NCI-H2081 treated with DMSO at 0.1 percent for 48 hours (cell line): ENCODE measurements around the gene DOCK9.
"Not testable (repeated sequence)": the region's sequence is repeated elsewhere in the genome, so short reads cannot be mapped to it uniquely, and the experiment has no call there.

Experiments
- DNase-seq: peaks from one replicate; lab custom pipeline; 2025; lab: John Stamatoyannopoulos, UW

The DOCK9 gene

GRCh38 chr13:98917116-98917515 is 60.7 kb downstream of the DOCK9 start:
- no peak for DNase-seq

- DNase-seq, result no peak
Observed at GRCh38 chr13:98916403-98916802, 61.5 kb downstream of the DOCK9 start.

GRCh38 chr13:98915981-98916380 is 61.9 kb downstream of the DOCK9 start:
- no peak for DNase-seq

GRCh38 chr13:98915563-98915962 is 62.3 kb downstream of the DOCK9 start:
- DNase-seq, result no peak

GRCh38 chr13:98913741-98914140 is 64.1 kb downstream of the DOCK9 start:
- DNase-seq, result no peak

GRCh38 chr13:98912846-98913245 is 65.0 kb downstream of the DOCK9 start:
- no peak for DNase-seq

- DNase-seq, result no peak
Observed at GRCh38 chr13:98910501-98910951, 67.3 kb downstream of the DOCK9 start.

- DNase-seq, result no peak
Observed at GRCh38 chr13:98909016-98909415, 68.8 kb downstream of the DOCK9 start.

GRCh38 chr13:98906746-98907502 is 70.9 kb downstream of the DOCK9 start:
- no peak for DNase-seq

- no peak for DNase-seq
Observed at GRCh38 chr13:98905199-98905598, 72.7 kb downstream of the DOCK9 start.

GRCh38 chr13:98900442-98900841 is 77.4 kb downstream of the DOCK9 start:
- no peak for DNase-seq

- no peak for DNase-seq
Observed at GRCh38 chr13:98897706-98898105, 80.2 kb downstream of the DOCK9 start.

- DNase-seq, result no peak
Observed at GRCh38 chr13:98896868-98897144, 81.1 kb downstream of the DOCK9 start.

- no peak for DNase-seq
Observed at GRCh38 chr13:98896083-98896867, 81.6 kb downstream of the DOCK9 start.

- not testable (repeated sequence) for DNase-seq
Observed at GRCh38 chr13:98894814-98895213, 83.0 kb downstream of the DOCK9 start.

GRCh38 chr13:98893371-98893770 is 84.5 kb downstream of the DOCK9 start:
- no peak for DNase-seq

- DNase-seq, result no peak
Observed at GRCh38 chr13:98892821-98893220, 85.0 kb downstream of the DOCK9 start.

- no peak for DNase-seq
Observed at GRCh38 chr13:98892077-98892476, 85.8 kb downstream of the DOCK9 start.

- no peak for DNase-seq
Observed at GRCh38 chr13:98890925-98891324, 86.9 kb downstream of the DOCK9 start.

- DNase-seq, result no peak
Observed at GRCh38 chr13:98890186-98890585, 87.7 kb downstream of the DOCK9 start.

- no peak for DNase-seq
Observed at GRCh38 chr13:98889419-98890085, 88.3 kb downstream of the DOCK9 start.

- no peak for DNase-seq
Observed at GRCh38 chr13:98888890-98889279, 89.0 kb downstream of the DOCK9 start.
